Globus pallidus (tissue), 1 donor: ENCODE measurements around the gene ASCC1.
"Not testable (repeated sequence)": the region's sequence is repeated elsewhere in the genome, so short reads cannot be mapped to it uniquely, and the experiment has no call there.

Source experiments
- DNase-seq: peaks from one replicate; pipeline ENCODE4 v3.0.0-alpha.2; 2015; ENCODE audit warnings: low spot score

The ASCC1 gene

DNA sequence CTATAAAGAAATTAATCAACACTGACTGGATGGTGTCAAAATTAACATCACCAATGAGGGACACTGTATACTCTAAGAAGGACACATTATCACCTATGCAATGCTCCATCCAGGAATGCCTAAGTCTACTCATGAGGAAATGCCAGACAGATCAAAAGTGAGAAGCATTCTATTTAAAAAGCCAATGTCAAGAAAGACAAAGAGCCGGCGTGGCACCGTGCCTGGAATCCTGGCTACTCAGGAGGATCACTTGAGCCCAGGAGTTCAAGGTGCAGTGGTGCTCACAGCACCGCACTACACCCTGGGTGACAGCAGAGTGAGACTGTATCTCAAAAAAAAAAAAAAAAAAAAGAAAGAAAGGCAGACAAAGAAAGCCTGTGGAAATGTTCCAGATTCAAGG lies 45.8 kb downstream of the ASCC1 start:
- no peak for DNase-seq

DNA sequence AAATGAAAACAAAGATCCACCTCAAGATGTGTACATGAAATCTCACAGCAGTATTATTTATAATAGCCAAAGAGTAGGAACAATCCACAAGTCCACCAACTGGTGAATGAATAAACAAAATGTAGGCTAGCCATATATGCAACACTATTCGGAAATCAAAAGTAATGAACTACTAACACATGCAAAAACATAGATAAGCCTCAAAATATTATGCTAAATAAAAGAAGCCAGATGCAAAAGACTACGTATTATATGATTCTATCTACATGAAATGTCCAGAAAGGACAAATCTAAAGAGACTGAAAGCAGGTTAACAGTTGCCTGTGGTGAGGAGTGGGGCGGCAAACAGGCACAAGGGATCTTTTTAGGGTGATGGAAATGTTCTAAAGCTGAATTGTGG lies 49.0 kb downstream of the ASCC1 start:
- no peak for DNase-seq

DNA sequence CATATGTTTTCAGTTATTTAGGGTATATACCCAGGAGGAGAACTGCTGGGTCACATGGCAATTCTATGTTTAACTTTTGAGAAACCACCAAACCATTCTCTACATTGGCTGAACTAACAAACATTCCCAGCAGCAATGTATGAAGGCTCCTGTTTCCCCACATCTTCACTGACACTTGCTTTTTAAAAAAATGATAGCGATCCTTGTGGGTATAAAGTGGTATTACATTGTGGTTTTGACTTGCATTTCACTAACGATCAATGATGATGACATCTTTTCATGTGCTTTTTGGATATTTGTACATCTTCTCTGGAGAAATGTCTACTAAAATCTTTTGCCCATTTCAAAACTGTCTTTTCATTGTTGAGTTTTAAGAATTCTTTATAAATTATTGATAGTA lies 51.5 kb downstream of the ASCC1 start:
- DNase-seq, result no peak

DNA sequence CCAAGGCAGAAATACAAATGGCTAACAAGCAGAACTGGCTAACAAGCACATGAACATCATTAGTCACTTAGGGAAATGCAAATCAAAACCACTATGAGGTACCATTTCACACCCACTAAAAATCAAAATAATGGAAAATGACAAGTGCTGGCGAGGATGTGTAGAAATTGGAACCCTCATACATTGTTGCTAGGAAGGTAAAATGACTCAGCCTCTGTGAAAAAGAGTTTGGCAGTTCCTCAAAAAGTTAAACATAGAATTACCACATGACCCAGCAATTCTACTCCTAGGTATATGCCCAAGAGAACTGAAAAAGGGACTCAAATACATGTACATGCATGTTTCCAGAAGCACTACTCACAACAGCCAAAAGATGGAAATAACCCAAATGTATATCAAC lies 53.1 kb downstream of the ASCC1 start:
- no peak for DNase-seq

DNA sequence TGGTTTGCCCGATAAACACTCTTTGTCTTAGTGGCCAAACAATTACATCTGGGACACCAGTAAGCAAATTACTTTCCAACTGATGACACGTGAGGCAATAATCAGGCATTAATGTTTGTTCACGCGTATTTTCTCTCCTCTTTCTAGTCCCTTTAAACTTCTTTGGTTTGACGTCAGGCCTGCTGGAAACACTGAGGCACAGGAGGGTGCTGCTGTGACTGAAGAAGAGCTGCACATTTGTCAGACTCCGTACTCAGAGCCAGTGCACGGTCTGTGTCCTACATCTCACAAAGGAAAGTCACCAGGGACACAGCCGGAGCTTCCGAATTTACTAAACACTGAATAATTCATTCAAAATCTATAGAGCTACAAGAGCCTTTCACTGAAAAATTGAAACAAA lies 57.9 kb downstream of the ASCC1 start:
- peak; percentile 75 for DNase-seq

DNA sequence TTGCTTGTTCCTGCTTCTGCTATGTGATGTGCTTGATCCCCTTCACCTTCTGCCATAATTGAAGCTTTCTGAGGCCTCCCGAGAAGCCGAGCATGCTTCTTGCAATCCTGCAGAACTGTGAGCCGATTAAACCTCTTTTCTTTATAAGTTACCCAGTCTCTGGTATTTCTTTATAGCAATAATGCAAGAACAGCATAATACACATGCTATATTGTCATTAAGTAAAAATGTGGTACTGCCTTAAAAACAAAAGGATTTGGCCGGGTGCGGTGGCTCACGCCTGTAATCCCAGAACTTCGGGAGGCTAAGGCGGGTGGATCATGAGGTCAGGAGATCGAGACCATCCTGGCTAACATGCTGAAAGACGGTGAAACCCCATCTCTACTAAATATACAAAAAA lies 59.9 kb downstream of the ASCC1 start:
- no peak for DNase-seq

DNA sequence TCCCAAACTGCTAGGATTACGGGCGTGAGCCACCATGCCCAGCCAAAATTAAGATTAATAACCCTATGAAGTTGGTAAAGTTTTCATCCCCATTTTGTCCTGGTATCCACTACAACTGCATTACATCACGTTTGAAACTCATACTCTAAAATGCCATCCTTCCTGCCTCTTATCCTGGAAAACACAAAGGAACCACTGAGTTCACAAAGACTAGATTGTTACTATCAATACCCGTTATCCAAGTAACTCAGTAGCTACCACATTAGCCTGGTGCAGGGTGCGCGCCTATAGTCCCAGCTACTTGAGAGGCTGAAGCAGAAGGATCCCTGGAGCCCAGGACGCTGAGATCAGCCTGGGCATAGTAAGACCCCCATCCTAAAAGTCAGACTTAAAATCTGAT lies 63.8 kb downstream of the ASCC1 start:
- DNase-seq, result no peak

DNA sequence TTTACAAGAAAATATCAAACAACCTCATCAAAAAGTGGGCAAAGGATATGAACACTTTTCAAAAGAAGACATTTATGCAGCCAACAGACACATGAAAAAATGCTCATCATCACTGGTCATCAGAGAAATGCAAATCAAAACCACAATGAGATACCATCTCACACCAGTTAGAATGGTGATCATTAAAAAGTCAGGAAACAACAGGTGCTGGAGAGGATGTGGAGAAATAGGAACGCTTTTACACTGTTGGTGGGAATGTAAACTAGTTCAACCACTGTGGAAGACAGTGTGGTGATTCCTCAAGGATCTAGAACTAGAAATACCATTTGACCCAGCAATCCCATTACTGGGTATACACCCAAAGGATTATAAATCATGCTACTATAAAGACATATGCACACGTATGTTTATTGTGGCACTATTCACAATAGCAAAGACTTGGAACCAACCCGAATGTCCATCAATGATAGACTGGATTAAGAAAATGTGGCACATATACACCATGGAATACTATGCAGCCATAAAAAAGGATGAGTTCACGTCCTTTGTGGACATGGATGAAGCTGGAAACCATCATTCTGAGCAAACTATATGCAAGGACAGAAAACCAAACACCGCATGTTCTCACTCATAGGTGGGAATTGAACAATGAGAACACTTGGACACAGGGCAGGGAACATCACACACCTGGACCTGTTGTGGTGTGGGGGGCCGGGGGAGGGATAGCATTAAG lies 65.2 kb downstream of the ASCC1 start:
- not testable (repeated sequence) for DNase-seq

DNA sequence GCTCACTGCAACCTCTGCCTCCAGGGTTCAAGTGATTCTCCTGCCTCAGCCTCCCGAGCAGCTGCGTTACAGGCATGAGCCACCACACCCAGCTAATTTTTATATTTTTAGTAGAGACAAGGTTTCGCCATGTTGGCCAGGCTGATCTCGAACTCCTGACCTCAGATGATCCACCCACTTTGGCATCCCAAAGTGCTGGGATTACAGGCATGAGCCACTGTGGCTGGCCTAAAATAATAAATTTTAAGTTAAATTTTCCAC lies 68.8 kb downstream of the ASCC1 start:
- DNase-seq, result not testable (repeated sequence)

DNA sequence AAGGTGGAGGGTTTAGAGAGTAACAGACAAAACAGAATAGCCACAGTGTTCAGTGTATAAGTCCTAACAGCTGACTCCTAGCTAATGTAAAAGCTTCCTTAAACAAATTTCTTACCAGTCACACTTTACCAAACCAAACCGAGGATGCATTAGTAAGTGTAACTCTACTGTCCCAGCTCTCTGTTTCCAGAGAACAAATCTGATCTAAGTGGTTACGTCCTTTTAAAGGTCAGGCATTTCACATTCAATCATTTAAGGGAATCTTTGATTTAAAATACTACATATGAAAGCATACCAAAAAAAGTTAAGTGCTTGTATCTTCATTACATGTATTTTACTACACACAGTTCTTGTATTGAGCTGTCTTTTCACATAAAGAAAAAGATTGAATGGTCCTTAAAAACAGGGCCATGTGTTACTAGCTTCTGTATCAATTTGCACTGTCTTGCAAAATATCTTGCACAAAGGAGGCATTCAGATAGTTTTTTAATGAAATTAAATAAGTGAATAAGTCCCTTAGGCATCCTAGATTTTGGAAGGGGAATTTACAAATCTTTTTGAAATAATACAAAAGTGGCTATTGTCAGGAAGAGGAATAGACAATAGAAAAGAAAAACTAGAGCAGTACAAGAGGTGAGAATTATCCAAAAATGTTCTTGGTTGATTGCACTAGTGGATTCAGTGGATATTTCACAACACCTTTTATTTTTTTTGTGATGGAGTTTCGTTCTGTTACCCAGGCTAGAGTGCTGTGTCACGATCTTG lies 69.3 kb downstream of the ASCC1 start:
- DNase-seq, result no peak

DNA sequence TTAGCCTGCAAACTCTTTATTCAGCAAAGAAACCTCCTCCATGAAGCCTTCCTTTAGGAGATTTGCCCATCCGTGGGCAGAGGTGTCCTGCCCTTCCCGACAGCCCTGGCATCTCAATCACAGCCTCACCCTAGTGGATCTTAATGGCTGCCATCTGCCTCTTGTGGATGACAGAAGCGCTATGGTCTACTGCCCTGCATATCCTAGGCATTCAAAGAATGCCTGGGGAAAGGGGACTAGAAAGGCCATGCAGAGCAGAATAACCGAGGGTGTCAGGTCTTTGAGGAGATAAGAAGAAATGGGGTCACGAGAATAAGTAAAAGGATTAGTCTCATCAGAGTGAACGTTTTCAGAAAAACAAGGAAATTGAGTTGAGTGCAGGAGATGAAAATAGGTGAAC lies 70.0 kb downstream of the ASCC1 start:
- no peak for DNase-seq

DNA sequence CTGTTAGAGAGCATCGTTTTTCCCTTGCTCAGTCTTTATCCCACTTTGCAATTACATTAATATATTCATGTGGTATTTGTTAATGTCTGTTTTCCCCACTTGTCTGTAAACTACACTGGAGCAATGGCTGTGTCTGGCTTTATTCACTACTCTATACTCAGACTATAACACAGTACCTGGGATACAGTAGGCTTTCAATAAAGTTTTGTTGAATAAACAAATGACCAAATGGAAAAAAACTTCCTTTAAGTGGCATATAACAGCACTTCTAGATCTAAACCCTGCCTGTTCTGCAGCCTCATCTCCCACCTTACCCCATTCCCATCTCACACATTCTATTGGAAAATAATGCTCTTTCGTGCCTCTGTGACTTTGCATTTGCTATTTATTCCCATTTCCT lies 70.4 kb downstream of the ASCC1 start:
- DNase-seq, result no peak

DNA sequence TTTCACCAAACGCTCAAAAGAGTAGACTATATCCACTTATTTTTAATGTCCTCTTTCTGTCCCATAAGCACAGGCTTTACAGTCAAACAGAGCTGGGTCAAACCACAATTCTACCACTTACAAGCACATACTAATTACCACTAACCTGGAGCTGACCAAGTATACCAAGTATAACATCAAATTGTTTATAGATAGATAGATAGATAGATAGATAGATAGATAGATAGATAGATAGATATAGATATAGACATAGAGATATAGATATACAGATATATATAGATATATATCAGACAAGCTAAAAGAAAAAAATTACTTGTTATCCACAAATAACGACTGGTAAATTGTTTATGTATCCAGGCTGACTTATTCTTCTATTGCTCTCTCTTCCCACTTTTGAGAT lies 75.2 kb downstream of the ASCC1 start:
- no peak for DNase-seq

DNA sequence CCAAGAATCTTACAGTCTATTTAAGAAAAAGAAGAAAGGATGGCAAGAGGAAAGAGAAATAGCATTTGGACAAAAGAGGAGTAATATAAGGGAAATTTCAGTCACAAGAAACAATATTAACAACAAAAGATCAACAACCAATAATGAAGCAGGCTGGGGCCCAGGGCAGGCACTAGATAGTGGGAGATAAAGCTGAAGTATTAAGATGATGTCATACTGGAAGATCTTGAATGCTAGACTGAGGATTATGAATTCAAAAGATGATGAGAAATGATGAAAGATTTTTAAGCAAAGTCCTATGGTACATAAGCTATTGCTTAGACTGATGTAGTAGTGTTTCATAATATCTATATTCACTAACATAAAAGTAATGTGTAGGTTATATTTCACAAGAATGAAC lies 75.9 kb downstream of the ASCC1 start:
- no peak for DNase-seq

DNA sequence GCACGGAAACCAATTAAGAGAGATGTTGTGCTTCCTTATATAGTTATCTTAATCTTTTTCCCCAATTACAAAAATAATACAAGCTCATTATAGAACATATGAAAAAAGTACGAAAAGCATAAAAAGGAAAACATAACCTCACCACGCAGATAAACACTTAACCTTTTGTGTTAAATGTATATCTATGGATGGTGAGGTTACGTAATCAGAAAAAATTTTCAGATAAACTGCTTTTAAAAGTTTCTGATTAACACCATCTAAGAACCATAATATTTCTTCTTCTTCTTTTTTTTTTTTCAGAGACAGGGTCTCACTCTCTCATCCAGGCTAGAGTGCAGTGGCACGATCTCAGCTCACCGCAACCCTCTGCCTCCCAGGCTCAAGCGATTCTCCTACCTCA lies 78.5 kb downstream of the ASCC1 start:
- DNase-seq, result no peak

DNA sequence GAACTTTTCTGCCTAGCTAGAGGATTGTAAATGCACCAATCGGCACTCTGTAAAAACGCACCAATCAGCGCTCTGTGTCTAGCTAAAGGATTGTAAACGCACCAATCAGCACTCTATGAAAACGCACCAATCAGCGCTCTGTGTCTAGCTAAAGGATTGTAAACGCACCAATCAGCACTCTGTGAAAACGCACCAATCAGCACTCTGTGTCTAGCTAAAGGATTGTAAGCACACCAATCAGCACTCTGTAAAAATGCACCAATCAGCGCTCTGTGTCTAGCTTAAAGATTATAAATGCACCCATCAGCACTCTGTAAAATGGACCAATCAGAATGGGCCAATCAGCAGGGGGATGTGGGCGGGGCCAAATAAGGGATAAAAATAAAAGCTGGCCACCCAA lies 79.9 kb downstream of the ASCC1 start:
- DNase-seq, result not testable (repeated sequence)

DNA sequence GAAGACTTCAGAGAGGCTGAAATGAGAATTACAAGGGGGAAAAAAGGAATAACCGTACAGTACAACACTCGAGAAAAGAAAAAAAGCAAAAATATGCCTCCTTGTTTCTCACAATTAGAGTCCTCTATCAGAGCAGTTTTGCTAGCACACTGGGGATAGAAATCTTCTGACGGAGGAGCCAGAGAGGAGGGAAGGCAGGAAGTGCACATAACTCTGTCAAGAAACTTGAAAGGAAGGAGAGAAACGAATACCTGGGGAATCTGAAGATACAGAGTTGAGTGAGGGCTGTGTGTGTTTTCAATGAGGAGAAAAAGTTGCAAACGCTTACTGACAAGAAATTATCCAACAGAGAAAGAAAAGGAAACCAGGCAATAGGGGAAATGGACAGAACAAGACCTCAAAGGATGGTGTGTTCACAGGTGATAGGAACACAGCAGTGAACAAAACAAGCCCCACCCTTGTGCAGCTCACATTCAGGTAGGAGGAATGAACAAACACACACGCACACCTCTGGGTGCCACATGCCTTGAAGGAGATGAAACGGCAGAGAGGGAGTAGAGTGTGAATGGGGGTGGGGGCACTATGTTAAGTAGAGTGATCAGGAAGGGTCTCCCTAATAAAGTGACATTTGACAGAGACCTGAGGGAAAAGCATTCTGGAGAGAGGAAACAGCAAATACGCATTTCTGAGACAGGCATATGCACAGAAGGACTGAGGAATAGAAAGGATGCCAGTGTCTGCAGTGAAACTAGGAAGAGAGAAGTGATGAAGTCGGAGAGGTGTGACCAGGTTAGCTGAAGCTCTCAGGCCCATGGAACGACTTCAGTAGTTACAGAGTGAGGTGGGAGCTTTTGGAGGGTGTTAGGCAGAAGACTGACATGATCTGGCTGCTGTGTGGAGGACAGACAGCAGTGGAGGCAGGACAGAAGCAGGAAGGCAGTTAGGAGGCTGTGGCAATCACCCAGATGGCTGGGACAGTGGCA lies 81.0 kb downstream of the ASCC1 start:
- DNase-seq, result no peak

DNA sequence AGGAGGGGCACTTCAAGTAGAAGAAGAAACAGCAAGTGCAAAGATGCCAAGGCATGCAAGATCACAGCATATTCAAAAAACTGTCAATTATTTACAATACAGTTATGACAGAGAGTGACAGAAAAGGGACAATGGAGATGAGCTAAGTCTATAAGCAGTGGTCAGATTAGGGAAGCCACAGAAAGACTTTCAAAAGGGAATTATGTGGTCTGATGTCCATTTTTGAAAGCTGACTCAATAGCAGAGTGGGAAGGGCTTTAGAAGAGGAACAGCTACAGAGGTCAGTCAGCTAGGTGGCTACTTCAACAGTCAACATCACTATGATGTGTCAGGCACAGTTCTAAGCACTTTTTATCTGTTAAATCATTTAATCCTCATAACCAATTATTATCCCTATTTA lies 82.6 kb downstream of the ASCC1 start:
- peak; percentile 40 for DNase-seq

DNA sequence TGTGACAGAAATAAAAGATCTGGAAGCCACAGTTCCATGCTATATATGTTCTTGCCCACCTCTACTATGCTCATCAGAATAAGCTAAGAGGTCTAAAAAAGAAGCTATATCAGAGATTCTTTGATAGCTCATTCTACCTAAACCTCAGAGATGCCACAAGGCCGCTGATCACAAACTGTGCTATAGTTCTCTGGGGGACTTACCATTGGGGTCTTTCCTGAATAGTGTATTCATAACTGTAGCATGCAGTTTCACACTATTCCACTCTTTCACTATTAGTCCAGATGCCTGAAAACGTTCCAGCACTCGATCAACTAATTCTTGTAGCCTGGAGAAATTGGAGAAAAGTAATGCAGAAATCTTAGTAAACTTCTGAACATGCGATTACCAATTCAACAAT lies 83.2 kb downstream of the ASCC1 start:
- no peak for DNase-seq

DNA sequence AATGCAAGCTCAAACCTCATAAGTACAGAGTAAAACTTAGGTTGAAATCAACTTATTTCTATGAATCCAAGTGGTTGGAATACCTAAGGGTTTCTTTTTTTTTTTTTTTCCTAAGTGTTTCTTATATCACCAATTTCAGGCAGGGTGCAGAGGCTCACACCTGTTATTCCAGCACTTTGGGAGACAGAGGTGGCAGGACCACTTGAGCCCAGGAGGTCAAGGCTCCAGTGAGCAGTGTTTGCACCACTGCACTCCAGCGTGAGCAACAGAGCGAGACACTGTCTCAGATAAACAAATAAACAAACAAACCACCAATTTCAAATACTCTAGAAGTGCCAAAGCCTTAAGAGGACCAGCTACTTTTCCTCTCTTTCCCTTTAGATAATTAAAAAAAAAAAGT lies 88.5 kb downstream of the ASCC1 start:
- no peak for DNase-seq

DNA sequence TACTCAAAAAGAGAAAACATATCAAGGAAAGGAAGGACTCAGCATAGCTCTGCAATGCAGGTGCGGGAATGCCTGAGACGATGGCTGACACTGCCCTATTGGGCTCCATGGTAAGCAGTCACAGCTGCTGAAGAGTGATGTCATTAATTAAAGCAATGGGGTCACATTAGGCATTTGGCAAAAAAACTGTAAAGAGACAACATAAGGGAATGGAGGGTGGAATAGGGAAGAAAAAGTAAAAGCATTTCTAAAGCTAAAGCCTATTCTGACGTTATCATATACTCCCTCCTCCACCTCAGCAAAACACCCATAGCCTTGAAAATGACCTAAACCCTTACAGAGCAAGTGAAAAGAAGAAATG lies 89.2 kb downstream of the ASCC1 start:
- DNase-seq, result no peak

DNA sequence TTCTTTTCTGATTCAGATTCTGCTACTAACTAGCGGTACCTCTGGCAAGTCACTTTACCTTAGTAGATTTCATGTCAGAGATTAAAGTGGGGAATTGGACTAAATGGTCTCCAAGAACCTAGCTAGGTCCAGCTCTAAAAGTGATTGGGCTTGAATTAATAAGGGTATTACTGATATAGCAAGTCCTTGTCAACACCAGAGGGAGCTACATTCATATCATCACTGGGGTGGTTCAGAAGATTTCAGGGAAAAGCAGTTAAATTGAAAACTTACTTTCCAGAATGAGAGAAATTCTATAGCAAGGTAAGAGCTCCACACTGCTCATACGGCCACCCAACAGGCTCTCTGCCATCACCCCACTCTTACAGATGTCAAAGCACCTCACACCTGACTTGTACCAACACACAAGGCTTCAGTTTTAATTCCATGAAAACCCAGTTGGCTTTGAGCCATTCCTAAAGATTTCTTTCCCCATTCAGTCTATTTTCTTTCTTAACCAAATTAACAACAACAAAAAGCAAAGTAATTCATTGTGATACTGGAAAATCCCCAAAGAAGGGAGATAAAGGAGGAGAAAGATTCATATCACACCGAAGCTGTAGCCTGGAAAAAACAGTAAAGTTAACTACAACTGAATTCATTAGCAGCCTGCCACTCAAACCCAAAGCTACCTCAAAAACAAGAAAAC lies 89.7 kb downstream of the ASCC1 start:
- DNase-seq, result peak; percentile 57
